ENCODE results near the gene EPHB1.

Gene EPHB1

DNA sequence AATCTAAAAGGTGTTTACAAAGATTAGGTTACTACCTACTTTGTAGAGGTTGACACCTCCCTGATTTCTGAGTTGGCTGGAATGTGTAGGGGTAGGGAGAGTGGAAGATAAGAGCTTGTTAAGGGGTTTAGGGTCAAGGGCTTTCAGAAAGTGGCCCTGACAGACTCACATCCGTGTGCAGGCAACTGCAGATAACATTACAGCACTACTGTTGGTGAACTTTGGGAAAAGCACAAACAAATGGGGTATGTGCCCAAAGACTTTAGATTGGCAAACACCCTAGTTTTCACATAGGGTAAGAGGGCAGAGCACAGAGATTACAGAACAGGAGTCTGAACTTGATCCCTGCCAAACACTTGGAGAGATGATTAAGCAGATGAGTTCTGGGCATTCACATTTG lies 375.7 kb downstream of the EPHB1 start:
- no peak for TF ChIP-seq CTCF (IDR thresholded peaks at IDR 0.05)

GRCh38 chr3:135172191-135172869 lies 377.3 kb downstream of the EPHB1 start:
- TF ChIP-seq CTCF (IDR thresholded peaks at IDR 0.05), result no peak

GRCh38 chr3:135175728-135176277 lies 380.7 kb downstream of the EPHB1 start:
- no peak for TF ChIP-seq CTCF (IDR thresholded peaks at IDR 0.05)

DNA sequence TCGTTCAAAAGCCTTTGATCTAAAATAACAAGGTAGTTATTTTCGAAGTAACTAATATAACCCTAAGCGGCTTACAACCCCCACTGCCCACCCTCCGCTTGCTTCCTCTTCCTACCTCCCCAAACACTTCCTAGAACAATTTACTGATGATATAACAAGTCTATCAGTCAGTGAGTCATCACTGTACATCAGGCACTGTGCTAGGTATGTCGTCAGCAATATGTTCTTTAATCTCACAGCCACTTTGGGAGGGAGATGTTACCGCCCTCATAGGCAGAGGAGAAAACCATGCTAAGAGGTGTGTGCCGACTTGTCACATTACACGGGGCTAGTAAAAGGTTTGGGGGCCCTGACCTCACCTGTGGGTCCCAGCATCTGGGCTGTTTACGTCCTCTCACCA lies 381.8 kb downstream of the EPHB1 start:
- no peak for TF ChIP-seq CTCF (IDR thresholded peaks at IDR 0.05)

- no peak for TF ChIP-seq CTCF (IDR thresholded peaks at IDR 0.05)
Measured at GRCh38 chr3:135178566-135178965, 383.5 kb downstream of the EPHB1 start.

GRCh38 chr3:135181408-135181807 lies 386.3 kb downstream of the EPHB1 start:
- no peak for TF ChIP-seq CTCF (IDR thresholded peaks at IDR 0.05)

- TF ChIP-seq CTCF (IDR thresholded peaks at IDR 0.05), result no peak
Measured at GRCh38 chr3:135182364-135182998, 387.4 kb downstream of the EPHB1 start.
